HepG2 (cell line): ENCODE measurements around the gene ZFP36L2. TPM values are rescaled to one million over a fixed set of nuclear protein-coding genes. Genes with fewer than 3 reads are reported as not detected.

ENCODE experiments used
- ARNTL ChIP-seq: sonication (generic); formaldehyde crosslinking; IDR thresholded peaks from 2 replicates; pipeline ENCODE4 v1.4.0; 2020; ENCODE audit warnings: mild to moderate bottlenecking, missing genetic modification reagents
- FOXK1 ChIP-seq: sonication (generic); formaldehyde crosslinking; IDR thresholded peaks from 2 replicates; pipeline ENCODE4 v1.4.0; 2020; ENCODE audit warnings: low read depth, missing genetic modification reagents, borderline replicate concordance
- HNF1B ChIP-seq: sonication (generic); formaldehyde crosslinking; IDR thresholded peaks from 2 replicates; pipeline ENCODE4 v1.5.1; 2020; ENCODE audit warnings: mild to moderate bottlenecking, moderate library complexity, missing genetic modification reagents
- KDM4B ChIP-seq: sonication (generic); formaldehyde crosslinking; IDR thresholded peaks from 2 replicates; pipeline ENCODE4 v1.4.0; 2020; ENCODE audit warnings: missing genetic modification reagents
- KDM5B ChIP-seq: sonication (generic); formaldehyde crosslinking; IDR thresholded peaks from 2 replicates; pipeline ENCODE4 v1.4.0; 2020; ENCODE audit warnings: missing genetic modification reagents, mild to moderate bottlenecking, borderline replicate concordance
- MEIS2 ChIP-seq: sonication (generic); formaldehyde crosslinking; IDR thresholded peaks from 2 replicates; pipeline ENCODE4 v1.9.0; 2021; ENCODE audit warnings: mild to moderate bottlenecking, missing genetic modification reagents
- NCOR1 ChIP-seq: fragments of 200-600 bp; sonication (generic); IDR thresholded peaks from 2 replicates; pipeline ENCODE4 v1.7.0; 2017; ENCODE audit warnings: antibody characterized with exemption, low read length, borderline replicate concordance
- NFKB2 ChIP-seq: sonication (generic); formaldehyde crosslinking; IDR thresholded peaks from 2 replicates; pipeline ENCODE4 v1.4.0; 2020; ENCODE audit warnings: missing genetic modification reagents, borderline replicate concordance
- NR2F6 ChIP-seq, 2 experiments: IDR thresholded peaks; 2 replicates each; pipeline ENCODE4 v1.6.1; 2016; ENCODE audit warnings: antibody characterized with exemption in 1 of 2, mild to moderate bottlenecking in 1 of 2
- RBFOX2 ChIP-seq: fragments of 200-400 bp; formaldehyde crosslinking; IDR thresholded peaks from 2 replicates; pipeline ENCODE4 v1.6.1; 2017; ENCODE audit warnings: low read depth, mild to moderate bottlenecking, low read length
- SMARCE1 ChIP-seq: fragments of 450-650 bp; IDR thresholded peaks from 2 replicates; pipeline ENCODE4 v1.6.1; 2017; ENCODE audit warnings: borderline replicate concordance
- SNAPC5 ChIP-seq: sonication (generic); formaldehyde crosslinking; IDR thresholded peaks from 2 replicates; pipeline ENCODE4 v1.8.1; 2023; ENCODE audit warnings: mild to moderate bottlenecking, missing genetic modification reagents, borderline replicate concordance
- SOX13 ChIP-seq, 3 experiments: fragments of 450-650 bp in 1 of 3; sonication (generic) in 1 of 3; formaldehyde crosslinking in 1 of 3; IDR thresholded peaks in 2 of 3; conservative IDR thresholded peaks in 1 of 3; 2 replicates each; pipeline versions ENCODE4 v1.5.0 to v1.6.1; 2016 to 2020; ENCODE audit warnings: antibody characterized with exemption in 1 of 3, mild to moderate bottlenecking in 1 of 3, missing compliant biosample characterization in 1 of 3, missing genetic modification reagents in 1 of 3, moderate library complexity in 1 of 3
- SOX6 ChIP-seq, 2 experiments: fragments of 450-650 bp in 1 of 2; sonication (generic) in 1 of 2; formaldehyde crosslinking in 1 of 2; IDR thresholded peaks; 2 replicates each; pipeline versions ENCODE4 v1.4.0 to v1.6.1; 2017 to 2020; ENCODE audit warnings: antibody characterized with exemption in 1 of 2, mild to moderate bottlenecking in 1 of 2, missing genetic modification reagents in 1 of 2
- ZNF160 ChIP-seq: sonication (generic); formaldehyde crosslinking; IDR thresholded peaks from 2 replicates; pipeline ENCODE4 v1.8.0; 2022; ENCODE audit warnings: mild to moderate bottlenecking, inconsistent platforms, missing genetic modification reagents
- ZNF256 ChIP-seq: sonication (generic); formaldehyde crosslinking; conservative IDR thresholded peaks from 2 replicates; pipeline ENCODE4 v1.4.0; 2020; ENCODE audit warnings: missing genetic modification reagents
- ZNF605 ChIP-seq: sonication (generic); formaldehyde crosslinking; IDR thresholded peaks from 2 replicates; pipeline ENCODE4 v1.8.0; 2022; ENCODE audit warnings: mild to moderate bottlenecking, missing genetic modification reagents
- polyA plus RNA-seq, 8 experiments: library from polyadenylated mRNA; depleted of rRNA in 3 of 8; stranded (reverse) in 7 of 8; unstranded in 1 of 8; fragments of >200 nt; fragmentation: Illumina TruSeq in 4 of 8; extraction: Trizol in 4 of 8; gene quantifications; 2 replicates each; pipeline versions ENCODE4 v1.2.1 to v1.2.3, GENCODE V29; 2011 to 2016; ENCODE audit warnings: low read depth in 4 of 8, missing spikeins in 1 of 8, mixed read lengths in 1 of 8; ENCODE audit not compliant: insufficient read depth in 1 of 8
- total RNA-seq, 5 experiments: library from RNA; depleted of rRNA; stranded (reverse); fragments of >200 nt; fragmentation: Illumina TruSeq; extraction: Trizol; gene quantifications; 2 replicates each; pipeline ENCODE4 v1.2.3, GENCODE V29; 2016; ENCODE audit warnings: low read depth in 1 of 5
- TF ChIP-seq, protein P1 (sequence below): sonication (generic); formaldehyde crosslinking; IDR thresholded peaks from 2 replicates; pipeline ENCODE4 v1.4.0; 2020; ENCODE audit warnings: missing genetic modification reagents
- TF ChIP-seq, protein P2 (sequence below): sonication (generic); formaldehyde crosslinking; IDR thresholded peaks from 2 replicates; pipeline ENCODE4 v1.8.1; 2023; ENCODE audit warnings: mild to moderate bottlenecking, moderate library complexity, missing genetic modification reagents
- TF ChIP-seq, protein P3 (sequence below): sonication (generic); formaldehyde crosslinking; IDR thresholded peaks from 2 replicates; pipeline ENCODE4 v1.5.1; 2020; ENCODE audit warnings: mild to moderate bottlenecking, missing genetic modification reagents, moderate library complexity

Gene ZFP36L2
- total and polyA plus RNA-seq, 2 of the 13 experiments (the other 11 are each of a cell fraction or from before 2014, with no cell fraction given), result 11.2 to 21.8 TPM

DNA sequence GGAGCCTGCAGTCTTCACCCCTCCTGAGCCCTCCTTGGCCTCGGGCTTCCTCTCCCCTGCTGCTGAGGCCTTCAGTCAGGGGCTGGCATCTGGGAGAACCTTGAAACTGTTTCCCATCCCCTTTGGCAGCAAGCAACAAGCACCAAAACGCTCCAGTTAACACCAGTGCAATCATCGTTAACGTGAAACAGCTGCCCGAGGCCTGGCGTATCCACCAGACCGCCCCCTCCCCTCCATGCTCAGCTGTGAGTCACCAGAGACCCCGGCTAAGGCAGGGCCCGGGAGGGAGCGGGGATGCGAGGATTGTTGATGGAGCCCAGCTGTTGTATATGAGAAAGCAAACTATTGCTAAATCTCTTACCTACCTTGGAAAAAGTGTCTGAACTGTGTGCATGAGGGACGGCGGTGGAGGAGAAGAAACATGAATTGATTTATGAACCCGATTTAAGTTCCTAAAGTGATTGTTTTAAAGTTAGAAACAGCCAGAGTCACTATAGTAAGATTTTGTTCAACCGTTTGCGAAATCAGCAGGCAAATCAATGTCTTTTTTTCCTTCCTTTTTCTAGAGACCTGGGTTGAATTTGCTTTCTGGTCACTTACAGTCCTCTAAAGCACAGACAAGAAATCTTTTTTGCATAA, 5.2 kb downstream of the ZFP36L2 start (continued):
- TF ChIP-seq FOXK1 (CRISPR knock-in tag) (peak; percentile 51; the same call in 1 of the 2 replicates), SNAPC5 (CRISPR knock-in tag) (no peak), SMARCE1 (no peak), NCOR1 (0 out of 2 replicates have a peak, but pooled peaks have one; percentile 8), HNF1B (peak; percentile 69; the same call in 1 of the 2 replicates), KDM4B (peak; percentile 35; the same call in 1 of the 2 replicates), RBFOX2 (peak; percentile 88), SOX13 (IDR thresholded peaks at IDR 0.05) (no peak), SOX13 (CRISPR knock-in tag; conservative IDR thresholded peaks at IDR 0.05 in 1 of 2, IDR thresholded peaks at IDR 0.05 in 1 of 2) (0 out of 4 replicates have a peak, but pooled peaks of 1 of the 2 experiments have one; percentile 6), KDM5B (CRISPR knock-in tag) (peak; percentile 36; the same call in 1 of the 2 replicates), SOX6 (IDR thresholded peaks at IDR 0.05) (no peak), SOX6 (CRISPR knock-in tag; IDR thresholded peaks at IDR 0.05) (peak; percentile 52), ZNF256 (CRISPR knock-in tag) (0 out of 2 replicates have a peak, but pooled peaks have one; percentile 29), MEIS2 (CRISPR knock-in tag) (0 out of 2 replicates have a peak, but pooled peaks have one; percentile 51), ARNTL (CRISPR knock-in tag) (peak; percentile 68; the same call in 1 of the 2 replicates), NFKB2 (CRISPR knock-in tag) (peak; percentile 70; the same call in 1 of the 2 replicates), ZNF605 (peak; percentile 57; the same call in 1 of the 2 replicates), ZNF160 (CRISPR knock-in tag) (peak; percentile 53; the same call in 1 of the 2 replicates), NR2F6 (IDR thresholded peaks at IDR 0.05) (no peak), NR2F6 (CRISPR knock-in tag; IDR thresholded peaks at IDR 0.05) (peak; percentile 18; the same call in 1 of the 2 replicates)
- TF ChIP-seq, protein P1, sequence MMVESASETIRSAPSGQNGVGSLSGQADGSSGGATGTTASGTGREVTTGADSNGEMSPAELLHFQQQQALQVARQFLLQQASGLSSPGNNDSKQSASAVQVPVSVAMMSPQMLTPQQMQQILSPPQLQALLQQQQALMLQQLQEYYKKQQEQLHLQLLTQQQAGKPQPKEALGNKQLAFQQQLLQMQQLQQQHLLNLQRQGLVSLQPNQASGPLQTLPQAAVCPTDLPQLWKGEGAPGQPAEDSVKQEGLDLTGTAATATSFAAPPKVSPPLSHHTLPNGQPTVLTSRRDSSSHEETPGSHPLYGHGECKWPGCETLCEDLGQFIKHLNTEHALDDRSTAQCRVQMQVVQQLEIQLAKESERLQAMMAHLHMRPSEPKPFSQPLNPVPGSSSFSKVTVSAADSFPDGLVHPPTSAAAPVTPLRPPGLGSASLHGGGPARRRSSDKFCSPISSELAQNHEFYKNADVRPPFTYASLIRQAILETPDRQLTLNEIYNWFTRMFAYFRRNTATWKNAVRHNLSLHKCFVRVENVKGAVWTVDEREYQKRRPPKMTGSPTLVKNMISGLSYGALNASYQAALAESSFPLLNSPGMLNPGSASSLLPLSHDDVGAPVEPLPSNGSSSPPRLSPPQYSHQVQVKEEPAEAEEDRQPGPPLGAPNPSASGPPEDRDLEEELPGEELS (CRISPR knock-in tag), result peak; percentile 73
- TF ChIP-seq, protein P2, sequence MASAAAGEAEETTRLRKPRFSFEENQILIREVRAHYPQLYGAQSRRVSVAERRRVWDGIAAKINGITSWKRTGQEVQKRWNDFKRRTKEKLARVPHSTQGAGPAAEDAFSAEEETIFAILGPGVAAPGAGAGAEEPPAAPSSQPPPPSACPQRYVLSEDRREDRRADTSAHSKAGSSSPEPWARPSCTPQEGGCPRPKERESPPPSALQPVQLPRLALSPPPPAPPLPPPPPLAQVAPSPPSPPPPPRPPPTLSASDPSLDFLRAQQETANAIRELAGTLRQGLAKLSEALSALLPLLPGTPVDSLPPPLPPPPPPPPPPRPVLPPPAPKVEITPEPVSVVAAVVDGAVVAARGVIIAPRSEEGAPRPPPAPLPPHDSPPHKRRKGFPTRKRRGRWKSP (CRISPR knock-in tag), result peak; percentile 51; the same call in 1 of the 2 replicates
- TF ChIP-seq, protein P3, sequence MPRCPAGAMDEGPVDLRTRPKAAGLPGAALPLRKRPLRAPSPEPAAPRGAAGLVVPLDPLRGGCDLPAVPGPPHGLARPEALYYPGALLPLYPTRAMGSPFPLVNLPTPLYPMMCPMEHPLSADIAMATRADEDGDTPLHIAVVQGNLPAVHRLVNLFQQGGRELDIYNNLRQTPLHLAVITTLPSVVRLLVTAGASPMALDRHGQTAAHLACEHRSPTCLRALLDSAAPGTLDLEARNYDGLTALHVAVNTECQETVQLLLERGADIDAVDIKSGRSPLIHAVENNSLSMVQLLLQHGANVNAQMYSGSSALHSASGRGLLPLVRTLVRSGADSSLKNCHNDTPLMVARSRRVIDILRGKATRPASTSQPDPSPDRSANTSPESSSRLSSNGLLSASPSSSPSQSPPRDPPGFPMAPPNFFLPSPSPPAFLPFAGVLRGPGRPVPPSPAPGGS (CRISPR knock-in tag), result peak; percentile 4
